Astrocyte (in vitro differentiated cells and primary cell): ENCODE data around the gene RARB. TPM values are rescaled to one million over a fixed set of nuclear protein-coding genes. Genes with fewer than 3 reads are reported as not detected.

Experiments used
- DNase-seq: peaks from one replicate; pipeline ENCODE4 v3.0.0-alpha.2; 2010; ENCODE audit warnings: low read depth
- FAIRE-seq: peaks from 2 replicates; lab custom pipeline; 2011; peaks lifted over from hg19 to GRCh38; lab: Jason Lieb, UNC
- H2AFZ ChIP-seq: 2 replicates; pipeline ENCODE4 v1.6.0; 2012; ENCODE audit warnings: low read depth, low read length, inconsistent platforms
- H3K27ac ChIP-seq: 2 replicates; pipeline ENCODE4 v1.5.1; 2011; ENCODE audit warnings: low read depth, low read length, inconsistent platforms
- H3K27me3 ChIP-seq: 2 replicates; pipeline ENCODE4 v1.6.0; 2011; ENCODE audit warnings: low read length, inconsistent platforms; ENCODE audit not compliant: insufficient read depth
- H3K36me3 ChIP-seq: 2 replicates; pipeline ENCODE4 v1.5.1; 2011; ENCODE audit warnings: low read length, inconsistent platforms; ENCODE audit not compliant: insufficient read depth
- H3K4me1 ChIP-seq: 2 replicates; pipeline ENCODE4 v1.5.1; 2011; ENCODE audit warnings: low read length, inconsistent platforms; ENCODE audit not compliant: insufficient read depth
- H3K4me2 ChIP-seq: 2 replicates; pipeline ENCODE4 v1.6.0; 2012; ENCODE audit warnings: low read length, inconsistent platforms
- H3K4me3 ChIP-seq: 2 replicates; pipeline ENCODE4 v1.5.1; 2011; ENCODE audit warnings: low read depth, mild to moderate bottlenecking, low read length, inconsistent platforms; ENCODE audit not compliant: insufficient read depth
- H3K79me2 ChIP-seq: 2 replicates; pipeline ENCODE4 v1.6.0; 2012; ENCODE audit warnings: mild to moderate bottlenecking, low read length, inconsistent platforms; ENCODE audit not compliant: insufficient read depth
- H3K9ac ChIP-seq: 2 replicates; pipeline ENCODE4 v1.6.0; 2012; ENCODE audit warnings: mild to moderate bottlenecking, low read length, inconsistent platforms
- H3K9me3 ChIP-seq: 2 replicates; pipeline ENCODE4 v1.5.1; 2012; ENCODE audit warnings: low read depth, mild to moderate bottlenecking, low read length, inconsistent platforms; ENCODE audit not compliant: insufficient read depth
- H4K20me1 ChIP-seq: 2 replicates; pipeline ENCODE4 v1.6.0; 2012; ENCODE audit warnings: low read length, inconsistent platforms; ENCODE audit not compliant: insufficient read depth
- H3K27ac Mint-ChIP-seq: one replicate; pipeline ENCODE4 v1.8.0; 2021; ENCODE audit warnings: mild to moderate bottlenecking, mixed read lengths; ENCODE audit not compliant: unreplicated experiment
- H3K27me3 Mint-ChIP-seq: one replicate; pipeline ENCODE4 v1.8.0; 2021; ENCODE audit warnings: low read depth, mixed read lengths; ENCODE audit not compliant: unreplicated experiment
- H3K36me3 Mint-ChIP-seq: one replicate; pipeline ENCODE4 v1.8.0; 2021; ENCODE audit warnings: low read depth, mixed read lengths; ENCODE audit not compliant: unreplicated experiment
- H3K4me1 Mint-ChIP-seq: one replicate; pipeline ENCODE4 v1.8.0; 2021; ENCODE audit warnings: low read depth, mixed read lengths; ENCODE audit not compliant: unreplicated experiment
- H3K4me3 Mint-ChIP-seq: one replicate; pipeline ENCODE4 v1.8.0; 2021; ENCODE audit warnings: mild to moderate bottlenecking, moderate library complexity, mixed read lengths; ENCODE audit not compliant: unreplicated experiment
- H3K9me3 Mint-ChIP-seq: one replicate; pipeline ENCODE4 v1.8.0; 2021; ENCODE audit warnings: mild to moderate bottlenecking, mixed read lengths; ENCODE audit not compliant: unreplicated experiment
- EZH2 ChIP-seq: IDR thresholded peaks from 2 replicates; pipeline ENCODE4 v1.6.1; 2012; ENCODE audit warnings: mild to moderate bottlenecking, low read length, inconsistent platforms; ENCODE audit not compliant: insufficient read depth
- total RNA-seq: library from RNA; stranded (reverse); gene quantifications from 2 replicates; pipeline ENCODE4 v1.2.1, GENCODE V29; 2021
- TF ChIP-seq, protein P1 (sequence below): IDR thresholded peaks from 2 replicates; pipeline ENCODE4 v1.5.1; 2011; ENCODE audit warnings: low read depth, mild to moderate bottlenecking, inconsistent platforms, low read length, moderate library complexity; ENCODE audit not compliant: insufficient read depth

Gene RARB
- total RNA-seq, 1 donor from 2014 or later = 0.27 TPM

DNA sequence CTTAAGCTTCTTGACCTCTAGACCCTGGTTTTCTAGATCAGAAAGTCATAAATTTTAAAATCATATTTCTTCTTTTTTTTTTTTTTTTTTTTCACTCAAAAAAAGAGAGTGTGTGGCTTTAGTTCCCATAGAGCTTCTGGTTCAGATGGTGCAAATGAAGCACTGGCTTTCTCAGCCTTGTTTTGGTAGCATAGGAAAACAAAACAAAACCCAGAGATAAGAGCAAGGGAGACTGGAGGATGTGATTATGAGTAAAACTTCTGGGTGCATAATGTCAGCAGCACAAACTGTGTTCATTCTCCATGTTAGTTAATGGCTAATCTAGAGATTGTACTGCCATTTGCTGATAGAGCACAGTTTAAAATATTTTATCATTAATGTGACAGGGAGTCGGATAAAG is 55.4 kb downstream of the RARB start:
- H3K4me3 Mint-ChIP-seq = no peak overlapping the region
- no peak for FAIRE-seq

DNA sequence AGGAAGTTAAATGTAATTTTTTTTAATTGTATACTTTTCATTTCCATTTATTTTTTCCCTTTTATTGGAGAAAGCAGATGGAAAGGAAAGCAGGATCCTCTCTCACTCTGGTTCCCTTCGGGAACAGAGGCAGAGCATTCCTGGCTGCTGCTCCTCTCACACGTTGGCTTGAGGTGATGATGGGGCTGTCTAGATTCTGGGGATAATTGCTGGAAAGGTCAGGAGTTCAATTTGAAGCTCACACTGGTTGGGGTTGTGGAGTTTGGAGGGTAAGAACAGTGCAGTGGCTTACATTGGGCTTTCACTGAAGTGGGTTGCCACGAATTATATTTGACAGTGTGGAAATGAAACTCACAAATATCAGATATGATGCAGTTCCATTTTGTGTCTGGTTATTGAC is 57.6 kb downstream of the RARB start:
- no peaks in the 10 kb centered on the region for H4K20me1 ChIP-seq
- DNase-seq (no peak), FAIRE-seq (no peak)
- peaks cover 3% of the 10 kb centered on the region for H3K4me1 Mint-ChIP-seq
- H3K27me3 Mint-ChIP-seq = no peaks in the 10 kb centered on the region
- H3K4me1 ChIP-seq = peaks cover 30% of the 10 kb centered on the region
- H2AFZ ChIP-seq = no peak overlapping the region
- H3K4me2 ChIP-seq = no peak overlapping the region
- no peaks in the 10 kb centered on the region for H3K36me3 ChIP-seq
- H3K4me3 ChIP-seq = no peak overlapping the region
- no peaks in the 10 kb centered on the region for H3K36me3 Mint-ChIP-seq
- TF ChIP-seq, protein P1, sequence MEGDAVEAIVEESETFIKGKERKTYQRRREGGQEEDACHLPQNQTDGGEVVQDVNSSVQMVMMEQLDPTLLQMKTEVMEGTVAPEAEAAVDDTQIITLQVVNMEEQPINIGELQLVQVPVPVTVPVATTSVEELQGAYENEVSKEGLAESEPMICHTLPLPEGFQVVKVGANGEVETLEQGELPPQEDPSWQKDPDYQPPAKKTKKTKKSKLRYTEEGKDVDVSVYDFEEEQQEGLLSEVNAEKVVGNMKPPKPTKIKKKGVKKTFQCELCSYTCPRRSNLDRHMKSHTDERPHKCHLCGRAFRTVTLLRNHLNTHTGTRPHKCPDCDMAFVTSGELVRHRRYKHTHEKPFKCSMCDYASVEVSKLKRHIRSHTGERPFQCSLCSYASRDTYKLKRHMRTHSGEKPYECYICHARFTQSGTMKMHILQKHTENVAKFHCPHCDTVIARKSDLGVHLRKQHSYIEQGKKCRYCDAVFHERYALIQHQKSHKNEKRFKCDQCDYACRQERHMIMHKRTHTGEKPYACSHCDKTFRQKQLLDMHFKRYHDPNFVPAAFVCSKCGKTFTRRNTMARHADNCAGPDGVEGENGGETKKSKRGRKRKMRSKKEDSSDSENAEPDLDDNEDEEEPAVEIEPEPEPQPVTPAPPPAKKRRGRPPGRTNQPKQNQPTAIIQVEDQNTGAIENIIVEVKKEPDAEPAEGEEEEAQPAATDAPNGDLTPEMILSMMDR = no peak
- TF ChIP-seq EZH2 = no peak
- H3K9me3 Mint-ChIP-seq = peaks cover 9% of the 10 kb centered on the region
- no peak overlapping the region for H3K27ac Mint-ChIP-seq
- no peaks in the 10 kb centered on the region for H3K27me3 ChIP-seq
- H3K27ac ChIP-seq = no peak overlapping the region
- H3K9ac ChIP-seq = no peak overlapping the region
- peaks cover 85% of the 10 kb centered on the region for H3K79me2 ChIP-seq
- no peaks in the 10 kb centered on the region for H3K9me3 ChIP-seq
- no peak overlapping the region for H3K4me3 Mint-ChIP-seq

More for the DNA sequence above, 55.4 kb downstream of the RARB start:
- H3K9me3 ChIP-seq = no peaks in the 10 kb centered on the region
- Mint-ChIP-seq H3K9me3 (peaks cover 6% of the 10 kb centered on the region), H3K27ac (no peak overlapping the region), H3K4me1 (peaks cover 13% of the 10 kb centered on the region), H3K36me3 (no peaks in the 10 kb centered on the region), H3K27me3 (no peaks in the 10 kb centered on the region)
- no peak overlapping the region for H2AFZ ChIP-seq
- no peak overlapping the region for H3K4me3 ChIP-seq
- H3K27me3 ChIP-seq = no peaks in the 10 kb centered on the region
- no peak for TF ChIP-seq EZH2
- TF ChIP-seq, protein P1 = no peak
- H3K4me2 ChIP-seq = no peak overlapping the region
- no peaks in the 10 kb centered on the region for H3K36me3 ChIP-seq
- peaks cover 82% of the 10 kb centered on the region for H3K79me2 ChIP-seq
- H4K20me1 ChIP-seq = no peaks in the 10 kb centered on the region
- peak overlapping the region; percentile 20 for H3K27ac ChIP-seq
- H3K9ac ChIP-seq = no peak overlapping the region
- DNase-seq = no peak
- H3K4me1 ChIP-seq = peaks cover 50% of the 10 kb centered on the region

DNA sequence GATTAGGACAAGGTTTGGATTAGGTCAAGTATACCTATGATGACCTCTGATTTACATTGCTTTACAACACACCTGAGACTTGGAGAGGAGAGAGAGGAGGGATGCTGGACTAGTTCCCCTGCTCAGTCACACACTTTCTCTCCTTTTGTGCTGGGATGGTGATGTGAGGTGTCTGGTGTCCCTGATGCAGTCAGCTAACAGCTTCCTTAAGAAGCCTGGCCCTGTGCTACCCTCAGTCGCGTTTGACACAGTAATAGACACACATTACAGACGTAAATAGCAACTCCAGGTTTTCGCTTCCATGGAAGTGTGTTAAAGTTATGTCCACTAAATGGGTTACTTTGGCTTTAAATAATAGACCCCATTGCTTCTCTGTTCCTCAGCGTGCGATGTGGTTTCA is 58.9 kb downstream of the RARB start:
- H3K9me3 Mint-ChIP-seq = peaks cover 17% of the 10 kb centered on the region
- Histone ChIP-seq H3K9ac (no peak overlapping the region), H3K4me3 (no peak overlapping the region), H3K4me1 (peaks cover 17% of the 10 kb centered on the region), H2AFZ (no peak overlapping the region), H3K27ac (no peak overlapping the region), H4K20me1 (no peaks in the 10 kb centered on the region), H3K27me3 (no peaks in the 10 kb centered on the region), H3K4me2 (no peak overlapping the region), H3K9me3 (no peaks in the 10 kb centered on the region), H3K36me3 (no peaks in the 10 kb centered on the region), H3K79me2 (peaks cover 80% of the 10 kb centered on the region)
- no peak overlapping the region for H3K4me3 Mint-ChIP-seq
- FAIRE-seq (no peak), DNase-seq (no peak)
- no peak overlapping the region for H3K27ac Mint-ChIP-seq
- no peaks in the 10 kb centered on the region for H3K36me3 Mint-ChIP-seq
- H3K4me1 Mint-ChIP-seq = no peaks in the 10 kb centered on the region
- no peak for TF ChIP-seq EZH2
- TF ChIP-seq, protein P1 = no peak
- H3K27me3 Mint-ChIP-seq = no peaks in the 10 kb centered on the region
